Caco-2 (cell line): ENCODE data around the gene CPE. TPM values are rescaled to one million over a fixed set of nuclear protein-coding genes. Genes with fewer than 3 reads are reported as not detected.

Experiments used
- BruUV-seq: library from RNA; stranded (reverse); fragments of 400-500 nt; replicated peaks from 2 replicates; lab custom pipeline; 2021; lab: Mats Ljungman, UMichigan
- CTCF ChIA-PET: fragments of 300-600 bp; sonication (Branson Sonifier 250); formaldehyde crosslinking; loops from one replicate; lab custom pipeline; 2022; ENCODE audit warnings: antibody characterized with exemption; lab: Charles Lee
- POLR2A ChIA-PET: fragments of 300-600 bp; sonication (Branson Sonifier 250); formaldehyde crosslinking; loops from one replicate; lab custom pipeline; 2022; ENCODE audit warnings: antibody characterized with exemption; lab: Charles Lee
- DNase-seq, 2 experiments: peaks; one replicate each; pipeline versions ENCODE4 v3.0.0 to v3.0.0-alpha.2; 2020 to 2022
- H3K27me3 ChIP-seq: replicated peaks from 2 replicates; pipeline ENCODE4 v1.6.0; 2011; ENCODE audit warnings: low read length; ENCODE audit not compliant: control insufficient read depth, insufficient read depth
- H3K36me3 ChIP-seq: 2 replicates; pipeline ENCODE4 v1.5.1; 2011; ENCODE audit warnings: low read length; ENCODE audit not compliant: control insufficient read depth, insufficient read depth
- H3K4me1 ChIP-seq: fragments of 250-450 bp; sonication (Bioruptor Pico); 2 replicates; pipeline ENCODE4 v1.5.1; 2020; ENCODE audit warnings: mild to moderate bottlenecking
- H3K4me3 ChIP-seq: 2 replicates; pipeline ENCODE4 v1.5.1; 2011; ENCODE audit warnings: low read depth, mild to moderate bottlenecking, control low read depth, low read length
- H3K9me3 ChIP-seq: fragments of 250-450 bp; sonication (Bioruptor Pico); 2 replicates; pipeline ENCODE4 v1.5.1; 2020; ENCODE audit warnings: mild to moderate bottlenecking, moderate library complexity
- H3K27ac Mint-ChIP-seq: one replicate; pipeline ENCODE4 v1.8.0; 2022; ENCODE audit warnings: mixed read lengths; ENCODE audit not compliant: unreplicated experiment
- H3K27me3 Mint-ChIP-seq: one replicate; pipeline ENCODE4 v1.8.0; 2022; ENCODE audit warnings: mixed read lengths; ENCODE audit not compliant: insufficient read depth, unreplicated experiment
- H3K36me3 Mint-ChIP-seq: one replicate; pipeline ENCODE4 v1.8.0; 2022; ENCODE audit warnings: mild to moderate bottlenecking, mixed read lengths; ENCODE audit not compliant: insufficient read depth, unreplicated experiment
- H3K4me1 Mint-ChIP-seq: one replicate; pipeline ENCODE4 v1.8.0; 2022; ENCODE audit warnings: low read depth, mixed read lengths; ENCODE audit not compliant: unreplicated experiment
- H3K4me3 Mint-ChIP-seq: one replicate; pipeline ENCODE4 v1.8.0; 2022; ENCODE audit warnings: mild to moderate bottlenecking, moderate library complexity, mixed read lengths; ENCODE audit not compliant: unreplicated experiment
- H3K9me3 Mint-ChIP-seq: one replicate; pipeline ENCODE4 v1.8.0; 2022; ENCODE audit warnings: mixed read lengths; ENCODE audit not compliant: unreplicated experiment
- CTCF ChIP-seq, 2 experiments: fragments of 200-600 bp in 1 of 2; IDR thresholded peaks; 1 replicate in 1 of 2; 2 replicates in 1 of 2; pipeline versions ENCODE4 v1.5.1 to v1.8.0; 2011 to 2022; ENCODE audit warnings: antibody characterized with exemption in 1 of 2, control low read depth in 1 of 2, inconsistent platforms in 1 of 2, low read depth in 1 of 2, low read length in 1 of 2, mild to moderate bottlenecking in 1 of 2, moderate library complexity in 1 of 2; ENCODE audit not compliant: insufficient read depth in 1 of 2, severe bottlenecking in 1 of 2, unreplicated experiment in 1 of 2
- intact Hi-C: fragments of 100-400 bp; cut with micrococcal nuclease; formaldehyde crosslinking; loops from one replicate; pipeline ENCODE4 v1.10.0; 2022; ENCODE audit not compliant: unreplicated experiment
- total RNA-seq: library from RNA; stranded (reverse); gene quantifications from 2 replicates; pipeline ENCODE4 v1.2.3, GENCODE V29; 2022

Gene CPE
- total RNA-seq, 1 experiment from 2014 or later, result 5.9 TPM

GRCh38 chr4:165505958-165506837, 127.4 kb downstream of the CPE start:
- Histone ChIP-seq H3K36me3 (no peaks in the 10 kb centered on the region), H3K27me3 (no peaks in the 10 kb centered on the region), H3K4me3 (no peak overlapping the region), H3K4me1 (peaks cover 41% of the 10 kb centered on the region), H3K9me3 (no peaks in the 10 kb centered on the region)
- H3K9me3 Mint-ChIP-seq, result peaks cover 8% of the 10 kb centered on the region
- ChIA-PET POLR2A (no interaction called here), CTCF (interaction anchor here (1.0 to 1.4 kb wide), 2 partner anchors 13 to 31 kb away, joined by 4 to 13 read pairs; no protein-coding TSS in a partner anchor)
- DNase-seq, result peak in 1 of 2 experiments; percentile 14
- H3K36me3 Mint-ChIP-seq, result peaks cover 4% of the 10 kb centered on the region
- H3K27ac Mint-ChIP-seq, result no peak overlapping the region
- no peak for TF ChIP-seq CTCF (IDR thresholded peaks at IDR 0.05; ENCODE audit: insufficient read depth in 1 of 2, low read depth in 1 of 2, low read length in 1 of 2, severe bottlenecking in 1 of 2, unreplicated experiment in 1 of 2)
- intact Hi-C loops, result no loop called here
- BruUV-seq, result no TSS peak
- H3K4me3 Mint-ChIP-seq, result no peak overlapping the region
- no peaks in the 10 kb centered on the region for H3K27me3 Mint-ChIP-seq
- peaks cover 42% of the 10 kb centered on the region for H3K4me1 Mint-ChIP-seq

GRCh38 chr4:165506849-165507248, 128.0 kb downstream of the CPE start:
- Histone ChIP-seq H3K27me3 (no peaks in the 10 kb centered on the region), H3K36me3 (no peaks in the 10 kb centered on the region), H3K9me3 (no peaks in the 10 kb centered on the region), H3K4me1 (peaks cover 41% of the 10 kb centered on the region), H3K4me3 (no peak overlapping the region)
- H3K9me3 Mint-ChIP-seq, result peaks cover 8% of the 10 kb centered on the region
- CTCF ChIA-PET, result interaction anchor here (1.0 to 1.4 kb wide), 2 partner anchors 14 to 30 kb away, joined by 4 to 13 read pairs; no protein-coding TSS in a partner anchor
- no peak for TF ChIP-seq CTCF (IDR thresholded peaks at IDR 0.05; ENCODE audit: insufficient read depth in 1 of 2, low read depth in 1 of 2, low read length in 1 of 2, severe bottlenecking in 1 of 2, unreplicated experiment in 1 of 2)
- no TSS peak for BruUV-seq
- POLR2A ChIA-PET, result no interaction called here
- DNase-seq, result no peak
- intact Hi-C loops, result no loop called here
- peaks cover 42% of the 10 kb centered on the region for H3K4me1 Mint-ChIP-seq
- H3K27me3 Mint-ChIP-seq, result no peaks in the 10 kb centered on the region
- no peak overlapping the region for H3K4me3 Mint-ChIP-seq
- H3K36me3 Mint-ChIP-seq, result peaks cover 4% of the 10 kb centered on the region
- no peak overlapping the region for H3K27ac Mint-ChIP-seq

GRCh38 chr4:165507381-165507780, 128.6 kb downstream of the CPE start:
- H3K4me3 Mint-ChIP-seq, result no peak overlapping the region
- H3K4me1 Mint-ChIP-seq, result peaks cover 38% of the 10 kb centered on the region
- H3K9me3 ChIP-seq, result no peaks in the 10 kb centered on the region
- no peak overlapping the region for H3K27ac Mint-ChIP-seq
- ChIA-PET POLR2A (no interaction called here), CTCF (no interaction called here)
- no peak for DNase-seq
- peaks cover 4% of the 10 kb centered on the region for H3K36me3 Mint-ChIP-seq
- no peak overlapping the region for H3K4me3 ChIP-seq
- H3K27me3 ChIP-seq, result no peaks in the 10 kb centered on the region
- H3K9me3 Mint-ChIP-seq, result peaks cover 8% of the 10 kb centered on the region
- intact Hi-C loops, result no loop called here
- no TSS peak for BruUV-seq
- no peak for TF ChIP-seq CTCF (IDR thresholded peaks at IDR 0.05; ENCODE audit: insufficient read depth in 1 of 2, low read depth in 1 of 2, low read length in 1 of 2, severe bottlenecking in 1 of 2, unreplicated experiment in 1 of 2)
- H3K36me3 ChIP-seq, result no peaks in the 10 kb centered on the region
- no peaks in the 10 kb centered on the region for H3K27me3 Mint-ChIP-seq
- peaks cover 36% of the 10 kb centered on the region for H3K4me1 ChIP-seq
